Measurements from ENCODE around the gene LCN10. TPM values are rescaled to one million over a fixed set of nuclear protein-coding genes. Genes with fewer than 3 reads are reported as not detected.

Gene LCN10
- polyA plus RNA-seq, 2 of the 4 experiments (the other 2 are of a cell fraction), result not detected

GRCh38 chr9:136695435-136695895 lies 47.3 kb downstream of the LCN10 start:
- H3K4me1 ChIP-seq, result peaks cover 78% of the 10 kb centered on the region
- DNase-seq (ENCODE audit: low read depth in 1 of 2, low spot score in 1 of 2) (peak in 1 of 2 experiments; percentile 52), ATAC-seq (peak in 1 of 2 experiments; percentile 18; a peak in 3 of 6 replicates), FAIRE-seq (no peak)
- ChIA-PET CTCF (interaction anchor here (0.9 to 8.5 kb wide), 18 partner anchors 10 to 211 kb away, joined by 3 to 113 read pairs (median 6); no protein-coding TSS in a partner anchor), POLR2A (no interaction called here)
- H3K4me2 ChIP-seq, result peak overlapping the region; percentile 86
- H3K4me3 ChIP-seq, result no peak overlapping the region
- no peaks in the 10 kb centered on the region for H3K9me3 ChIP-seq
- peak overlapping the region; percentile 73 to 87 for H3K27ac ChIP-seq
- WGBS (ENCODE audit: missing lambda C conversion rate), result 11% methylated on average over 10 of the region's 10 CpGs
- TF ChIP-seq KDM1A (IDR thresholded peaks at IDR 0.05; ENCODE audit: low read depth) (no peak), EHMT2 (IDR thresholded peaks at IDR 0.05; ENCODE audit: low read depth) (no peak), SREBF2 (IDR thresholded peaks at IDR 0.05) (no peak), GATA3 (IDR thresholded peaks at IDR 0.05; ENCODE audit: borderline replicate concordance) (peak; percentile 18; the same call in 1 of the 2 replicates), ZFP36 (IDR thresholded peaks at IDR 0.05; ENCODE audit: borderline replicate concordance, partially characterized antibody) (no peak)
- TF ChIP-seq, protein P1, sequence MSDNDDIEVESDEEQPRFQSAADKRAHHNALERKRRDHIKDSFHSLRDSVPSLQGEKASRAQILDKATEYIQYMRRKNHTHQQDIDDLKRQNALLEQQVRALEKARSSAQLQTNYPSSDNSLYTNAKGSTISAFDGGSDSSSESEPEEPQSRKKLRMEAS (IDR thresholded peaks at IDR 0.05), result peak; percentile 47; the same call in 1 of the 2 replicates

GRCh38 chr9:136694872-136695247 lies 47.9 kb downstream of the LCN10 start:
- WGBS (ENCODE audit: missing lambda C conversion rate), result 71% methylated on average over 11 of the region's 11 CpGs
- ATAC-seq (no peak), FAIRE-seq (no peak), DNase-seq (ENCODE audit: low read depth in 1 of 2, low spot score in 1 of 2) (no peak)
- H3K27ac ChIP-seq, result peak overlapping the region; percentile 73 to 87
- ChIA-PET POLR2A (no interaction called here), CTCF (interaction anchor here (0.7 to 8.5 kb wide), 21 partner anchors 8 to 210 kb away, joined by 3 to 113 read pairs (median 9); no protein-coding TSS in a partner anchor)
- H3K9me3 ChIP-seq, result no peaks in the 10 kb centered on the region
- TF ChIP-seq CEBPB (IDR thresholded peaks at IDR 0.05), result no peak
- TF ChIP-seq TFCP2L1 (CRISPR knock-in tag; IDR thresholded peaks at IDR 0.05), result no peak
- TF ChIP-seq TP53 (CRISPR knock-in tag; IDR thresholded peaks at IDR 0.05), result no peak
- no peak for TF ChIP-seq MAZ (IDR thresholded peaks at IDR 0.05; ENCODE audit: borderline replicate concordance, low read depth, low read length)
- TF ChIP-seq MYC (IDR thresholded peaks at IDR 0.05; ENCODE audit: borderline replicate concordance, low read length), result no peak
- TF ChIP-seq, protein P2, sequence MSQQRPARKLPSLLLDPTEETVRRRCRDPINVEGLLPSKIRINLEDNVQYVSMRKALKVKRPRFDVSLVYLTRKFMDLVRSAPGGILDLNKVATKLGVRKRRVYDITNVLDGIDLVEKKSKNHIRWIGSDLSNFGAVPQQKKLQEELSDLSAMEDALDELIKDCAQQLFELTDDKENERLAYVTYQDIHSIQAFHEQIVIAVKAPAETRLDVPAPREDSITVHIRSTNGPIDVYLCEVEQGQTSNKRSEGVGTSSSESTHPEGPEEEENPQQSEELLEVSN (IDR thresholded peaks at IDR 0.05; ENCODE audit: borderline replicate concordance, low read depth), result no peak
- TF ChIP-seq, protein P1 (IDR thresholded peaks at IDR 0.05), result no peak
- no peak for TF ChIP-seq CHD2 (IDR thresholded peaks at IDR 0.05; ENCODE audit: low read length, partially characterized antibody)
- TF ChIP-seq NR3C1 (IDR thresholded peaks at IDR 0.05), result no peak
- TF ChIP-seq MAFK (IDR thresholded peaks at IDR 0.05; ENCODE audit: partially characterized antibody), result no peak
- no peak for TF ChIP-seq REST (IDR thresholded peaks at IDR 0.05)
- TF ChIP-seq, protein P3, sequence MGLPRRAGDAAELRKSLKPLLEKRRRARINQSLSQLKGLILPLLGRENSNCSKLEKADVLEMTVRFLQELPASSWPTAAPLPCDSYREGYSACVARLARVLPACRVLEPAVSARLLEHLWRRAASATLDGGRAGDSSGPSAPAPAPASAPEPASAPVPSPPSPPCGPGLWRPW (IDR thresholded peaks at IDR 0.05), result no peak
- H3K4me2 ChIP-seq, result peak overlapping the region; percentile 86
- peaks cover 78% of the 10 kb centered on the region for H3K4me1 ChIP-seq
- no peak overlapping the region; the same call in 2 of the 3 replicates for H3K4me3 ChIP-seq

Data from A549 (cell line).